Smooth muscle cell (in vitro differentiated cells): ENCODE data around the gene RAD9A. TPM values are rescaled to one million over a fixed set of nuclear protein-coding genes. Genes with fewer than 3 reads are reported as not detected.

ENCODE experiments used
- DNase-seq: peaks from one replicate; lab custom pipeline; 2025; ENCODE audit not compliant: unreplicated experiment; lab: John Stamatoyannopoulos, UW
- H2AFZ ChIP-seq: fragments of 200-600 bp; sonication (generic); 2 replicates; pipeline ENCODE4 v1.6.0; 2016; ENCODE audit warnings: antibody characterized with exemption, low read depth, mild to moderate bottlenecking
- H3F3A ChIP-seq: fragments of 200-600 bp; sonication (generic); 2 replicates; pipeline ENCODE4 v1.6.0; 2017; ENCODE audit warnings: antibody characterized with exemption, low read depth
- H3K27ac ChIP-seq: fragments of 200-600 bp; sonication (generic); 2 replicates; pipeline ENCODE4 v1.5.1; 2016; ENCODE audit warnings: low read depth, mild to moderate bottlenecking
- H3K27me3 ChIP-seq: fragments of 200-600 bp; sonication (generic); 2 replicates; pipeline ENCODE4 v1.6.1; 2016; ENCODE audit warnings: low read depth, mild to moderate bottlenecking
- H3K36me3 ChIP-seq: fragments of 200-600 bp; sonication (generic); 2 replicates; pipeline ENCODE4 v1.5.1; 2016; ENCODE audit warnings: low read depth
- H3K4me1 ChIP-seq: fragments of 200-600 bp; sonication (generic); 2 replicates; pipeline ENCODE4 v1.5.1; 2016; ENCODE audit warnings: low read depth
- H3K4me2 ChIP-seq: fragments of 200-600 bp; sonication (generic); 2 replicates; pipeline ENCODE4 v1.6.0; 2016; ENCODE audit warnings: mild to moderate bottlenecking
- H3K4me3 ChIP-seq: fragments of 200-600 bp; sonication (generic); 2 replicates; pipeline ENCODE4 v1.5.1; 2016; ENCODE audit warnings: mild to moderate bottlenecking
- H3K79me2 ChIP-seq: fragments of 200-600 bp; sonication (generic); 2 replicates; pipeline ENCODE4 v1.6.0; 2016; ENCODE audit warnings: low read depth, mild to moderate bottlenecking
- H3K9ac ChIP-seq: fragments of 200-600 bp; sonication (generic); 2 replicates; pipeline ENCODE4 v1.6.0; 2016; ENCODE audit warnings: low read depth
- H3K9me3 ChIP-seq: fragments of 200-600 bp; sonication (generic); replicated peaks from 2 replicates; pipeline ENCODE4 v1.5.1; 2016; ENCODE audit warnings: low read depth
- H4K20me1 ChIP-seq: fragments of 200-600 bp; sonication (generic); 2 replicates; pipeline ENCODE4 v1.6.0; 2016; ENCODE audit warnings: low read depth
- WGBS: methylation state at CpG from one replicate; pipeline ENCODE4 v1.1.7; 2016; ENCODE audit warnings: low lambda C conversion rate; 5-methylcytosine and 5-hydroxymethylcytosine counted together
- polyA plus RNA-seq: library from polyadenylated mRNA; unstranded; fragments of >200 nt; fragmentation: Nextera tagmentation; extraction: Ambion mirVana; gene quantifications from 2 replicates; pipeline ENCODE4 v1.2.1, GENCODE V29; 2016
- total RNA-seq: library from RNA; depleted of rRNA; stranded (reverse); fragments of >200 nt; gene quantifications from 2 replicates; pipeline ENCODE4 v1.2.3, GENCODE V29; 2014
- TF ChIP-seq, protein P1 (sequence below): fragments of 200-600 bp; sonication (generic); IDR thresholded peaks from 2 replicates; pipeline ENCODE4 v1.5.1; 2017; ENCODE audit warnings: borderline replicate concordance, mild to moderate bottlenecking, antibody characterized with exemption; ENCODE audit not compliant: insufficient read depth, poor library complexity, severe bottlenecking

The RAD9A gene
- total and polyA plus RNA-seq, 2 experiments from 2014 or later, result 19.5 to 21.4 TPM

DNA sequence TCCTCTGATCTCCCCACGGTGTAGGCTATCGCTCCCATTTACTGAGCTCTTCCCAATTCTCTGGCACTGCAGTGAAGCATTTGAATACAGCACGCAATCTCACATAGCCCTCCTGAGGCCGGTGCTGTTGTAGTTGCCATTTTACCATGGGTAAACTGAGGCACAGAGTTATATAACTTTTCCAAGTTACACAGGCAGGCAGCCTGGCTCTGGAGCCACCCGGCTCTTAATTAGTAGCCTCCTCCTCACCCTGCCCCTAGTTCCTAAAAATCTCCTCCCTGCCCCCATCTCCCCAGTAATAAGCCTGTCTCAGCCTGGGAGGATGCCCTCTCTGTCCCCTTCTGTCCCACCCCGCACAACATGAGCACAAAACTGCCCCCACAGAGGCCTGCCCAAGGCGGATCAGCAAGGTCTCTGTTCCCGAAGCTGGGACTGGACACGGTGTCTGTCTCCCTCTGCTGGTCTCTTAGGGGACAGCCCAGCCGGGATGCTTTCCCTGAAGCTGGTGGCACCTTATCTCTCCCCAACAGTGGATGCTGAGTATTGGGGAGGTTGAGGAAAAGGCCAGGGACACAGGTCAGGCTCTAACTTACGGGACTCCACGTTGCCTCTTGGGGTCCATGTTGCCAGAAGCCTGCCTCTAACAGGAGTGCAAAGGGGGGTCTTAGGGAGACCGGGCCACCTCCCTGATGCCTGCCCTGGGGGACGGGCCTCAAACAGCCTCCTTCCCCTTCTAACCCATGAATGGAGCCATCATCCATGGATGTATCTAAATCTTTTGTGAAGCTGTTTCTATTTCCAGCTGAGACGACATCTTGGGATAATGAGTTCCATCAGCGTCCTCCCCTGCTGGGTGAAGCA is 9.3 kb upstream of the RAD9A start:
- Histone ChIP-seq H3K79me2 (no peaks in the 10 kb centered on the region), H3K27me3 (no peaks in the 10 kb centered on the region), H3K4me3 (no peak overlapping the region), H3K27ac (no peak overlapping the region), H2AFZ (no peak overlapping the region), H3K4me2 (no peak overlapping the region), H3K9ac (no peak overlapping the region), H3F3A (no peaks in the 10 kb centered on the region), H3K4me1 (no peaks in the 10 kb centered on the region), H3K36me3 (no peaks in the 10 kb centered on the region), H3K9me3 (no peaks in the 10 kb centered on the region), H4K20me1 (no peaks in the 10 kb centered on the region)
- DNase-seq, result peak; percentile 38
- 43% methylated on average over 16 of the region's 16 CpGs for WGBS
- TF ChIP-seq, protein P1, sequence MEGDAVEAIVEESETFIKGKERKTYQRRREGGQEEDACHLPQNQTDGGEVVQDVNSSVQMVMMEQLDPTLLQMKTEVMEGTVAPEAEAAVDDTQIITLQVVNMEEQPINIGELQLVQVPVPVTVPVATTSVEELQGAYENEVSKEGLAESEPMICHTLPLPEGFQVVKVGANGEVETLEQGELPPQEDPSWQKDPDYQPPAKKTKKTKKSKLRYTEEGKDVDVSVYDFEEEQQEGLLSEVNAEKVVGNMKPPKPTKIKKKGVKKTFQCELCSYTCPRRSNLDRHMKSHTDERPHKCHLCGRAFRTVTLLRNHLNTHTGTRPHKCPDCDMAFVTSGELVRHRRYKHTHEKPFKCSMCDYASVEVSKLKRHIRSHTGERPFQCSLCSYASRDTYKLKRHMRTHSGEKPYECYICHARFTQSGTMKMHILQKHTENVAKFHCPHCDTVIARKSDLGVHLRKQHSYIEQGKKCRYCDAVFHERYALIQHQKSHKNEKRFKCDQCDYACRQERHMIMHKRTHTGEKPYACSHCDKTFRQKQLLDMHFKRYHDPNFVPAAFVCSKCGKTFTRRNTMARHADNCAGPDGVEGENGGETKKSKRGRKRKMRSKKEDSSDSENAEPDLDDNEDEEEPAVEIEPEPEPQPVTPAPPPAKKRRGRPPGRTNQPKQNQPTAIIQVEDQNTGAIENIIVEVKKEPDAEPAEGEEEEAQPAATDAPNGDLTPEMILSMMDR, result peak; percentile 97

DNA sequence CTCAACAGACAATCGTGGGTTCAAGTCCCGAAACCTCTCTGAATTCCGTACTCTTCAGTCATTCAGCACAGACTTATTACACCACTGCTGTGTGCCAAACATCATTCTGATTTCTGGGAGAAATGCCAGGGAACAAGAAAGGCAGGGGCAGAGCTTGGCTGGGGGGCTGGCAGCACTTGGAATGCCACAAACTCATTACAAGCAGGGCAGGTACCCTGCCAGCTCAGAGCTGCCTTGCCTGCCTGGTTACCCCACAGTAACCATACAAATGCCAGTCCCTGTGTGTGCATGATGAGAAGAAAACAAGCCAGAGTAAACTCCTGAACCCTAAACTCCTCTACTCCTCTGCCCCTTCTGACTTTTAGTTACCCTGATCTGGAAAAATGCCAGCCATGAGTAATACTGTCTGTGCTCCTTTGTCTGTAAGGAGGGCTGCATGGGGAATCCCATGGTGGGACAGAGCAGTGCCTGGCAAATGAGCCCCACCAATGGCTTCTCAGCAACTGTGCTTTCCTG is 6.9 kb upstream of the RAD9A start:
- Histone ChIP-seq H3K4me2 (no peak overlapping the region), H3K27me3 (no peaks in the 10 kb centered on the region), H3K9ac (no peak overlapping the region), H3K36me3 (no peaks in the 10 kb centered on the region), H4K20me1 (no peaks in the 10 kb centered on the region), H3K4me1 (no peaks in the 10 kb centered on the region), H2AFZ (no peak overlapping the region), H3K79me2 (no peaks in the 10 kb centered on the region), H3K9me3 (no peaks in the 10 kb centered on the region), H3K4me3 (no peak overlapping the region), H3F3A (no peaks in the 10 kb centered on the region), H3K27ac (peak overlapping the region; percentile 21)
- no peak for DNase-seq
- WGBS, result 85% methylated on average over 3 of the region's 3 CpGs
- TF ChIP-seq, protein P1, result no peak

DNA sequence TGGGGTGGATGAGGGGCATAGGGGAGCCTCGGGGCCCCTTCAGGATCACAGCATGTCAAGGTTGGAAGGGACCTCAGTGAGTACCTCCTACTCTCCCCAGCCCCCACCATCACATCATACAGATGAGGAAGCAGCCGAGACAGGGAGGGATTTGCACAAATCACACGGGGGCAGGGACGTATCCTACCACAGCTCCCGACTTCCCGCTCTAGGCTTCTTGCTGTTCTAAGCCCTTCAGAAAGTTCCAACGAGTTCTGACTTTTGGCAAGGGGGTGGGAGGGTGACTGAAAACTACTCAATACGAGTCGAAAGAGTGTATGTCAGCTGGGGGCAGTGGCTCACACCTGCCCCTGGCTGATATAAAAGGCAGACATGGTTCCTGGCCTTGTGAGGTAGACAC is 4.7 kb upstream of the RAD9A start:
- no peaks in the 10 kb centered on the region for H3K9me3 ChIP-seq
- no peak overlapping the region for H3K4me3 ChIP-seq
- H3K36me3 ChIP-seq, result no peaks in the 10 kb centered on the region
- 21% methylated on average over 9 of the region's 9 CpGs for WGBS
- no peaks in the 10 kb centered on the region for H4K20me1 ChIP-seq
- H3K27me3 ChIP-seq, result no peaks in the 10 kb centered on the region
- DNase-seq, result no peak
- TF ChIP-seq, protein P1, result no peak
- no peak overlapping the region for H2AFZ ChIP-seq
- no peaks in the 10 kb centered on the region for H3K79me2 ChIP-seq
- H3F3A ChIP-seq, result no peaks in the 10 kb centered on the region
- H3K9ac ChIP-seq, result no peak overlapping the region
- no peaks in the 10 kb centered on the region for H3K4me1 ChIP-seq
- H3K27ac ChIP-seq, result peak overlapping the region; percentile 10
- peak overlapping the region; percentile 9 for H3K4me2 ChIP-seq
